Endothelial cell of umbilical vein (primary cell): ENCODE results near the gene SH3GL1. TPM values are rescaled to one million over a fixed set of nuclear protein-coding genes. Genes with fewer than 3 reads are reported as not detected.

Experiments
- BruUV-seq: library from RNA; stranded (reverse); fragments of 400-500 nt; replicated peaks from 2 replicates; lab custom pipeline; 2021; lab: Mats Ljungman, UMichigan
- CTCF ChIA-PET: fragments of 300-600, 350-600 bp; sonication (Branson Sonifier 250); formaldehyde crosslinking; loops from one replicate; lab custom pipeline; 2021; ENCODE audit warnings: antibody characterized with exemption, inconsistent platforms; lab: Charles Lee
- POLR2A ChIA-PET: fragments of 300-600, 350-600 bp; sonication (Branson Sonifier 250); formaldehyde crosslinking; loops from one replicate; lab custom pipeline; 2021; ENCODE audit warnings: antibody characterized with exemption, inconsistent platforms; lab: Charles Lee
- DNase-seq: peaks from one replicate; pipeline ENCODE4 v3.0.0-alpha.2; 2011; ENCODE audit warnings: low read depth, low spot score
- FAIRE-seq: peaks from 2 replicates; lab custom pipeline; 2011; peaks lifted over from hg19 to GRCh38; lab: Jason Lieb, UNC
- H2AFZ ChIP-seq: 2 replicates; pipeline ENCODE4 v1.6.0; 2012; ENCODE audit warnings: low read depth, low read length, control low read depth, inconsistent platforms
- H3K27ac ChIP-seq: 2 replicates; pipeline ENCODE4 v1.5.1; 2011; ENCODE audit warnings: low read depth, mild to moderate bottlenecking, control low read depth, low read length, moderate library complexity; ENCODE audit not compliant: insufficient read depth
- H3K27me3 ChIP-seq, 2 experiments: 2 replicates each; pipeline versions ENCODE4 v1.6.0 to v1.6.1; 2011; ENCODE audit warnings: low read length in 2 of 2, mixed read lengths in 1 of 2; ENCODE audit not compliant: control insufficient read depth in 2 of 2, insufficient read depth in 2 of 2
- H3K36me3 ChIP-seq, 2 experiments: 2 replicates in 1 of 2; 3 replicates in 1 of 2; pipeline ENCODE4 v1.5.1; 2011; ENCODE audit warnings: low read length in 2 of 2, mild to moderate bottlenecking in 1 of 2, moderate library complexity in 1 of 2; ENCODE audit not compliant: control insufficient read depth in 2 of 2, insufficient read depth in 2 of 2; ENCODE audit errors: extremely low read depth in 1 of 2
- H3K4me1 ChIP-seq: 3 replicates; pipeline ENCODE4 v1.5.1; 2011; ENCODE audit warnings: mild to moderate bottlenecking, low read length; ENCODE audit not compliant: control insufficient read depth, insufficient read depth; ENCODE audit errors: extremely low read depth
- H3K4me2 ChIP-seq: 2 replicates; pipeline ENCODE4 v1.6.1; 2011; ENCODE audit warnings: low read length, control low read depth, mixed read lengths; ENCODE audit not compliant: insufficient read depth
- H3K4me3 ChIP-seq, 3 experiments: fragments of 200-600 bp in 1 of 3; sonication (generic), shearing (Covaris generic) in 1 of 3; replicated peaks in 1 of 3; 2 replicates each; pipeline ENCODE4 v1.5.1; 2011 to 2016; ENCODE audit warnings: control low read depth in 3 of 3, low read length in 3 of 3, mild to moderate bottlenecking in 2 of 3, inconsistent platforms in 1 of 3, low read depth in 1 of 3, moderate library complexity in 1 of 3; ENCODE audit not compliant: insufficient read depth in 1 of 3
- H3K79me2 ChIP-seq: 2 replicates; pipeline ENCODE4 v1.6.0; 2012; ENCODE audit warnings: low read length, inconsistent platforms; ENCODE audit not compliant: control insufficient read depth, insufficient read depth
- H3K9ac ChIP-seq: replicated peaks from 2 replicates; pipeline ENCODE3; 2011; ENCODE audit warnings: low read length, control low read depth; ENCODE audit not compliant: insufficient read depth; ENCODE audit errors: extremely low read depth
- H3K9me1 ChIP-seq: replicated peaks from 3 replicates; pipeline ENCODE4 v1.6.0; 2011; ENCODE audit warnings: mild to moderate bottlenecking, low read length; ENCODE audit not compliant: control insufficient read depth, insufficient read depth; ENCODE audit errors: extremely low read depth
- H3K9me3 ChIP-seq: replicated peaks from 2 replicates; pipeline ENCODE4 v1.5.1; 2012; ENCODE audit warnings: low read length, inconsistent platforms; ENCODE audit not compliant: control insufficient read depth, insufficient read depth
- H4K20me1 ChIP-seq: replicated peaks from 2 replicates; pipeline ENCODE3; 2011; ENCODE audit warnings: mild to moderate bottlenecking, low read length; ENCODE audit not compliant: control insufficient read depth, insufficient read depth; ENCODE audit errors: extremely low read depth
- CTCF ChIP-seq, 2 donors: IDR thresholded peaks; 1 replicate in 1 of 2; 2 replicates in 1 of 2; pipeline ENCODE4 v1.5.1; 2011; ENCODE audit warnings: low read length in 2 of 2, mild to moderate bottlenecking in 2 of 2, moderate library complexity in 2 of 2, control low read depth in 1 of 2, inconsistent platforms in 1 of 2, low read depth in 1 of 2; ENCODE audit not compliant: insufficient read depth in 1 of 2; ENCODE audit errors: extremely low read depth in 1 of 2
- FOS ChIP-seq: IDR thresholded peaks from 2 replicates; pipeline ENCODE4 v1.6.1; 2011; ENCODE audit warnings: mild to moderate bottlenecking, low read length, moderate library complexity, borderline replicate concordance; ENCODE audit not compliant: insufficient read depth
- GATA2 ChIP-seq: IDR thresholded peaks from 2 replicates; pipeline ENCODE4 v1.7.0; 2011; ENCODE audit warnings: low read depth, mild to moderate bottlenecking, moderate library complexity, mixed read lengths, low read length; ENCODE audit not compliant: insufficient read length, insufficient read depth
- MAX ChIP-seq: IDR thresholded peaks from 2 replicates; pipeline ENCODE4 v1.6.1; 2011; ENCODE audit not compliant: insufficient read depth, insufficient read length
- POLR2A ChIP-seq: IDR thresholded peaks from 2 replicates; pipeline ENCODE4 v1.6.1; 2012; ENCODE audit warnings: low read depth, mild to moderate bottlenecking, control low read depth, low read length
- dilution Hi-C: fragments of 300-500 bp; cut with MboI; formaldehyde crosslinking; loops from one replicate; pipeline ENCODE4 v1.15.0; 2019; ENCODE audit warnings: low sequenced_read_pairs; ENCODE audit not compliant: extremely low pct_ligation_motif_present
- intact Hi-C: fragments of 100-400 bp; cut with micrococcal nuclease; formaldehyde crosslinking; loops from one replicate; pipeline ENCODE4 v1.10.0; 2022
- polyA plus RNA-seq, 4 experiments: library from polyadenylated mRNA; depleted of rRNA in 3 of 4; stranded (reverse) in 3 of 4; unstranded in 1 of 4; fragments of >200 nt; gene quantifications; 2 replicates each; pipeline versions ENCODE4 v1.2.1 to v1.2.3, GENCODE V29; 2011 to 2012; ENCODE audit warnings: missing spikeins in 1 of 4
- total RNA-seq: library from RNA; stranded (reverse); gene quantifications from 2 replicates; pipeline ENCODE4 v1.2.3, GENCODE V29; 2021

SH3GL1 gene
- total and polyA plus RNA-seq, 2 donors (not counting 3 experiments of a cell fraction or from before 2014, with no cell fraction given): 143 to 145 TPM

GRCh38 chr19:4390567-4391305 is 9.6 kb downstream of the SH3GL1 start:
- DNase-seq (peak; percentile 50), FAIRE-seq (no peak)
- peak overlapping the region; percentile 88 for H3K27ac ChIP-seq
- POLR2A ChIA-PET: interaction anchor here (0.9 to 1.5 kb wide), 4 partner anchors 8 to 14 kb away, joined by 3 to 4 read pairs (median 4); partner anchors contain the start of genes CHAF1A and SH3GL1
- no peaks in the 10 kb centered on the region for H3K27me3 ChIP-seq
- peak overlapping the region in 1 of 3 experiments; percentile 1 for H3K4me3 ChIP-seq
- BruUV-seq: no TSS peak
- TF ChIP-seq MAX (no peak), FOS (no peak), POLR2A (peak; percentile 43), GATA2 (peak; percentile 18), CTCF (IDR thresholded peaks at IDR 0.05; ENCODE audit: extremely low read depth in 1 of 2, insufficient read depth in 1 of 2, low read depth in 1 of 2, low read length in 2 of 2) (no peak)
- dilution Hi-C loops (no loop called here), intact Hi-C loops (loop anchor here (1.0 kb wide), 3 partner anchors 10 to 81 kb away; partner anchors contain the start of gene SH3GL1)
- CTCF ChIA-PET: interaction anchor here (0.6 to 7.9 kb wide), 7 partner anchors 8 to 126 kb away, joined by 3 to 105 read pairs (median 7); partner anchors contain the start of genes CHAF1A, MPND and SH3GL1
- no peaks in the 10 kb centered on the region for H3K9me1 ChIP-seq
- no peaks in the 10 kb centered on the region for H3K9me3 ChIP-seq
- peaks cover 80% of the 10 kb centered on the region for H3K79me2 ChIP-seq
- H4K20me1 ChIP-seq: no peaks in the 10 kb centered on the region
- H2AFZ ChIP-seq: no peak overlapping the region
- peak overlapping the region; percentile 75 for H3K9ac ChIP-seq
- peak overlapping the region; percentile 40 for H3K4me2 ChIP-seq
- H3K36me3 ChIP-seq: peaks cover 5 to 6% of the 10 kb centered on the region in 2 experiments
- peaks cover 68% of the 10 kb centered on the region for H3K4me1 ChIP-seq
